H9 (cell line): Measurements from ENCODE around the gene HSD17B12. TPM values are rescaled to one million over a fixed set of nuclear protein-coding genes. Genes with fewer than 3 reads are reported as not detected.

Source experiments
- DNase-seq: peaks from one replicate; pipeline ENCODE4 v3.0.0-alpha.2; 2017
- H2AFZ ChIP-seq: one replicate; pipeline ENCODE4 v1.6.1; 2013; ENCODE audit warnings: mild to moderate bottlenecking, low read length, control low read depth, moderate library complexity
- H2AK5ac ChIP-seq: 2 replicates; pipeline ENCODE4 v1.6.1; 2013; ENCODE audit warnings: low read length, control low read depth, mixed read lengths; ENCODE audit not compliant: insufficient read length
- H2BK120ac ChIP-seq: one replicate; pipeline ENCODE4 v1.6.1; 2013; ENCODE audit warnings: low read depth, mild to moderate bottlenecking, low read length, control low read depth, inconsistent platforms; ENCODE audit not compliant: poor library complexity, severe bottlenecking
- H2BK12ac ChIP-seq: 2 replicates; pipeline ENCODE4 v1.6.1; 2013; ENCODE audit warnings: low read length, control low read depth, mixed read lengths, low read depth; ENCODE audit not compliant: insufficient read length
- H2BK15ac ChIP-seq: 2 replicates; pipeline ENCODE4 v1.6.1; 2013; ENCODE audit warnings: low read depth, low read length, control low read depth
- H2BK20ac ChIP-seq: one replicate; pipeline ENCODE4 v1.6.1; 2013; ENCODE audit warnings: low read depth, mild to moderate bottlenecking, low read length, control low read depth, inconsistent platforms; ENCODE audit not compliant: poor library complexity, severe bottlenecking
- H2BK5ac ChIP-seq: 2 replicates; pipeline ENCODE4 v1.6.1; 2013; ENCODE audit warnings: low read length, control low read depth, mixed read lengths; ENCODE audit not compliant: insufficient read length
- H3K14ac ChIP-seq: 2 replicates; pipeline ENCODE4 v1.6.1; 2013; ENCODE audit warnings: low read length, control low read depth; ENCODE audit not compliant: insufficient read depth
- H3K18ac ChIP-seq: 2 replicates; pipeline ENCODE4 v1.6.1; 2013; ENCODE audit warnings: low read depth, mild to moderate bottlenecking, mixed read lengths, low read length, control low read depth; ENCODE audit not compliant: insufficient read length
- H3K23ac ChIP-seq: 2 replicates; pipeline ENCODE4 v1.6.1; 2013; ENCODE audit warnings: low read length, control low read depth, mixed read lengths, low read depth; ENCODE audit not compliant: insufficient read length
- H3K23me2 ChIP-seq: 2 replicates; pipeline ENCODE4 v1.6.1; 2013; ENCODE audit warnings: low read depth, mild to moderate bottlenecking, mixed read lengths, low read length, control low read depth; ENCODE audit not compliant: insufficient read length, poor library complexity, severe bottlenecking
- H3K27ac ChIP-seq: 2 replicates; pipeline ENCODE4 v1.5.1; 2013; ENCODE audit warnings: low read length, control low read depth, mixed read lengths, low read depth; ENCODE audit not compliant: insufficient read length
- H3K27me3 ChIP-seq: 2 replicates; pipeline ENCODE4 v1.6.1; 2013; ENCODE audit warnings: low read length, control low read depth, inconsistent platforms; ENCODE audit not compliant: insufficient read depth
- H3K4ac ChIP-seq: 2 replicates; pipeline ENCODE4 v1.6.1; 2013; ENCODE audit warnings: low read depth, mild to moderate bottlenecking, control low read depth, inconsistent platforms, low read length, moderate library complexity
- H3K4me1 ChIP-seq: 2 replicates; pipeline ENCODE4 v1.6.1; 2013; ENCODE audit warnings: low read length, control low read depth, inconsistent platforms; ENCODE audit not compliant: insufficient read depth
- H3K4me2 ChIP-seq: 2 replicates; pipeline ENCODE4 v1.6.1; 2013; ENCODE audit warnings: low read length, control low read depth, mixed read lengths; ENCODE audit not compliant: insufficient read length, insufficient read depth
- H3K56ac ChIP-seq: 2 replicates; pipeline ENCODE4 v1.6.1; 2013; ENCODE audit warnings: low read depth, mild to moderate bottlenecking, mixed read lengths, low read length, control low read depth; ENCODE audit not compliant: insufficient read length
- H3K79me1 ChIP-seq: 2 replicates; pipeline ENCODE4 v1.6.1; 2013; ENCODE audit warnings: low read depth, mild to moderate bottlenecking, moderate library complexity, low read length, control low read depth, inconsistent platforms; ENCODE audit not compliant: insufficient read depth, poor library complexity, severe bottlenecking
- H3K79me2 ChIP-seq: 2 replicates; pipeline ENCODE4 v1.6.1; 2013; ENCODE audit warnings: low read length, control low read depth, inconsistent platforms; ENCODE audit not compliant: insufficient read depth
- H3K9ac ChIP-seq: 2 replicates; pipeline ENCODE4 v1.6.1; 2013; ENCODE audit warnings: low read length, control low read depth, mixed read lengths; ENCODE audit not compliant: insufficient read length; ENCODE audit errors: extremely low read depth
- H3K9me3 ChIP-seq: one replicate; pipeline ENCODE4 v1.6.1; 2013; ENCODE audit warnings: low read depth, low read length, inconsistent platforms; ENCODE audit not compliant: control insufficient read depth
- H3T11ph ChIP-seq: one replicate; pipeline ENCODE4 v1.6.1; 2013; ENCODE audit warnings: mild to moderate bottlenecking, low read length, control low read depth, inconsistent platforms
- H4K20me1 ChIP-seq: one replicate; pipeline ENCODE4 v1.6.1; 2013; ENCODE audit not compliant: control insufficient read depth, insufficient read length, insufficient read depth
- H4K5ac ChIP-seq: 2 replicates; pipeline ENCODE4 v1.6.1; 2013; ENCODE audit warnings: low read depth, mild to moderate bottlenecking, mixed read lengths, low read length, control low read depth; ENCODE audit not compliant: insufficient read length
- H4K8ac ChIP-seq: replicated peaks from 2 replicates; pipeline ENCODE4 v1.6.1; 2013; ENCODE audit warnings: low read length, control low read depth, mixed read lengths, low read depth; ENCODE audit not compliant: insufficient read length
- H4K91ac ChIP-seq: 2 replicates; pipeline ENCODE4 v1.6.1; 2013; ENCODE audit warnings: low read depth, mild to moderate bottlenecking, moderate library complexity, mixed read lengths, low read length, control low read depth; ENCODE audit not compliant: insufficient read length
- H3K27ac Mint-ChIP-seq, 3 experiments: 2 replicates in 2 of 3; 3 replicates in 1 of 3; pipeline ENCODE4 v1.8.0; 2020 to 2021; ENCODE audit warnings: mixed read lengths in 3 of 3, mild to moderate bottlenecking in 1 of 3, moderate library complexity in 1 of 3
- H3K27me3 Mint-ChIP-seq: 2 replicates; pipeline ENCODE4 v1.8.0; 2021; ENCODE audit warnings: low read depth, mild to moderate bottlenecking, moderate library complexity, mixed read lengths
- H3K36me3 Mint-ChIP-seq, 3 experiments: 2 replicates in 2 of 3; 3 replicates in 1 of 3; pipeline ENCODE4 v1.8.0; 2020 to 2021; ENCODE audit warnings: low read depth in 3 of 3, mixed read lengths in 3 of 3; ENCODE audit not compliant: insufficient read depth in 1 of 3
- H3K4me1 Mint-ChIP-seq, 2 experiments: 2 replicates each; pipeline ENCODE4 v1.8.0; 2020; ENCODE audit warnings: mixed read lengths in 2 of 2
- H3K4me3 Mint-ChIP-seq, 2 experiments: 2 replicates in 1 of 2; 3 replicates in 1 of 2; pipeline ENCODE4 v1.8.0; 2020 to 2021; ENCODE audit warnings: mild to moderate bottlenecking in 2 of 2, mixed read lengths in 2 of 2, moderate library complexity in 1 of 2
- H3K9me3 Mint-ChIP-seq, 2 experiments: 2 replicates in 1 of 2; 3 replicates in 1 of 2; pipeline ENCODE4 v1.8.0; 2020; ENCODE audit warnings: mild to moderate bottlenecking in 2 of 2, mixed read lengths in 2 of 2, moderate library complexity in 1 of 2
- WGBS: extraction: QIAGEN DNeasy Blood & Tissue Kit; methylation state at CpG from one replicate; pipeline ENCODE4 v1.1.7; 2013; ENCODE audit warnings: missing lambda C conversion rate, low lambda C conversion rate, mixed read lengths; ENCODE audit not compliant: insufficient read length; ENCODE audit errors: extremely low coverage; 5-methylcytosine and 5-hydroxymethylcytosine counted together
- total RNA-seq: library from RNA; stranded (reverse); gene quantifications from 2 replicates; pipeline ENCODE4 v1.2.1, GENCODE V29; 2021
- TF ChIP-seq, protein P1 (sequence below): fragments of 200-600 bp; sonication (generic); conservative IDR thresholded peaks from 3 replicates; pipeline ENCODE4 v1.8.0; 2021; ENCODE audit warnings: antibody characterized with exemption, mild to moderate bottlenecking

HSD17B12 gene
- total RNA-seq, 1 experiment from 2014 or later, result 111 TPM

- Histone ChIP-seq H3K9ac (no peak overlapping the region), H3K23ac (no peak overlapping the region), H2BK120ac (no peak overlapping the region), H4K8ac (no peak overlapping the region), H3K27me3 (peaks cover 4% of the 10 kb centered on the region; the same call in 1 of the 2 replicates), H3K4ac (no peak overlapping the region), H2BK20ac (no peak overlapping the region), H4K5ac (no peak overlapping the region), H3K79me2 (no peaks in the 10 kb centered on the region), H4K20me1 (no peaks in the 10 kb centered on the region), H3K18ac (no peak overlapping the region), H3T11ph (no peak overlapping the region), H3K9me3 (no peaks in the 10 kb centered on the region), H3K79me1 (no peaks in the 10 kb centered on the region), H2BK12ac (no peak overlapping the region), H2AFZ (no peak overlapping the region), H3K14ac (no peak overlapping the region), H2AK5ac (no peak overlapping the region), H3K4me2 (no peak overlapping the region), H4K91ac (no peak overlapping the region), H3K4me1 (no peaks in the 10 kb centered on the region), H3K23me2 (no peaks in the 10 kb centered on the region), H2BK15ac (no peak overlapping the region), H3K27ac (no peak overlapping the region), H3K56ac (no peak overlapping the region), H2BK5ac (no peak overlapping the region)
- WGBS, result no CpG with 5 or more reads among the region's 3 CpGs
- no peak for DNase-seq
- Mint-ChIP-seq H3K4me3 (no peak overlapping the region), H3K27ac (no peak overlapping the region), H3K36me3 (no peaks in the 10 kb centered on the region), H3K9me3 (no peaks in the 10 kb centered on the region), H3K27me3 (peaks cover 92% of the 10 kb centered on the region), H3K4me1 (no peaks in the 10 kb centered on the region)
- TF ChIP-seq, protein P1, sequence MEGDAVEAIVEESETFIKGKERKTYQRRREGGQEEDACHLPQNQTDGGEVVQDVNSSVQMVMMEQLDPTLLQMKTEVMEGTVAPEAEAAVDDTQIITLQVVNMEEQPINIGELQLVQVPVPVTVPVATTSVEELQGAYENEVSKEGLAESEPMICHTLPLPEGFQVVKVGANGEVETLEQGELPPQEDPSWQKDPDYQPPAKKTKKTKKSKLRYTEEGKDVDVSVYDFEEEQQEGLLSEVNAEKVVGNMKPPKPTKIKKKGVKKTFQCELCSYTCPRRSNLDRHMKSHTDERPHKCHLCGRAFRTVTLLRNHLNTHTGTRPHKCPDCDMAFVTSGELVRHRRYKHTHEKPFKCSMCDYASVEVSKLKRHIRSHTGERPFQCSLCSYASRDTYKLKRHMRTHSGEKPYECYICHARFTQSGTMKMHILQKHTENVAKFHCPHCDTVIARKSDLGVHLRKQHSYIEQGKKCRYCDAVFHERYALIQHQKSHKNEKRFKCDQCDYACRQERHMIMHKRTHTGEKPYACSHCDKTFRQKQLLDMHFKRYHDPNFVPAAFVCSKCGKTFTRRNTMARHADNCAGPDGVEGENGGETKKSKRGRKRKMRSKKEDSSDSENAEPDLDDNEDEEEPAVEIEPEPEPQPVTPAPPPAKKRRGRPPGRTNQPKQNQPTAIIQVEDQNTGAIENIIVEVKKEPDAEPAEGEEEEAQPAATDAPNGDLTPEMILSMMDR, result no peak
These were observed 193.5 kb downstream of the HSD17B12 start for GRCh38 chr11:43874078-43874477.
